C4-2B (cell line): ENCODE measurements around the gene AOAH.

Experiments
- ZFX ChIP-seq: fragments of 450-650 bp; IDR thresholded peaks from 2 replicates; pipeline ENCODE4 v1.6.1; 2017
- TF ChIP-seq, protein P1 (sequence below): fragments of 450-650 bp; conservative IDR thresholded peaks from 2 replicates; pipeline ENCODE4 v1.5.1; 2017; ENCODE audit warnings: mild to moderate bottlenecking

DNA sequence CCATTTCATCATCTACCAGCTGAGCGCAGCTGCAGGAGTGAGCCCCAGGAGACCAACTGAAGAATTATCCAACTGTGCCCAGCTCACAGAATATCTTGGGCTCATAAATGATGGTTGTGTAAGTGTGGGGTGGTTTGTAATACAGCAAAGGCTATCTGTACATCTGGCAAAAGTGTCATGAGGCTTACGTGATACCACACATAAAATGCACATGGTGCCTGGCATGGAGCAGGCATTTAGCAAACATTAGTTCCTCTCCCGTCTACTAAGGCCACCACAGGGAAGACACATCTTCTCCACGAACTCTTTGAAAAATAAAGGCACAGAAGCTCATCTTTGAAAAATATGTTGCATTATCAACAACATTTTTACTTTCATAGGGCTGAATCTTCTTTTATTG lies 32.3 kb downstream of the AOAH start:
- TF ChIP-seq, protein P1, sequence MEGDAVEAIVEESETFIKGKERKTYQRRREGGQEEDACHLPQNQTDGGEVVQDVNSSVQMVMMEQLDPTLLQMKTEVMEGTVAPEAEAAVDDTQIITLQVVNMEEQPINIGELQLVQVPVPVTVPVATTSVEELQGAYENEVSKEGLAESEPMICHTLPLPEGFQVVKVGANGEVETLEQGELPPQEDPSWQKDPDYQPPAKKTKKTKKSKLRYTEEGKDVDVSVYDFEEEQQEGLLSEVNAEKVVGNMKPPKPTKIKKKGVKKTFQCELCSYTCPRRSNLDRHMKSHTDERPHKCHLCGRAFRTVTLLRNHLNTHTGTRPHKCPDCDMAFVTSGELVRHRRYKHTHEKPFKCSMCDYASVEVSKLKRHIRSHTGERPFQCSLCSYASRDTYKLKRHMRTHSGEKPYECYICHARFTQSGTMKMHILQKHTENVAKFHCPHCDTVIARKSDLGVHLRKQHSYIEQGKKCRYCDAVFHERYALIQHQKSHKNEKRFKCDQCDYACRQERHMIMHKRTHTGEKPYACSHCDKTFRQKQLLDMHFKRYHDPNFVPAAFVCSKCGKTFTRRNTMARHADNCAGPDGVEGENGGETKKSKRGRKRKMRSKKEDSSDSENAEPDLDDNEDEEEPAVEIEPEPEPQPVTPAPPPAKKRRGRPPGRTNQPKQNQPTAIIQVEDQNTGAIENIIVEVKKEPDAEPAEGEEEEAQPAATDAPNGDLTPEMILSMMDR = no peak
- no peak for TF ChIP-seq ZFX
